Mucosa of descending colon (tissue), 3 donors: ENCODE results near the gene ZW10. TPM values are rescaled to one million over a fixed set of nuclear protein-coding genes. Genes with fewer than 3 reads are reported as not detected.

ENCODE experiments used
- ATAC-seq: fragments of 200-7000 bp; cut with Tn5 transposase; one replicate; pipeline ENCODE4 v1.9.1; 2020; ENCODE audit warnings: mild to moderate bottlenecking, moderate library complexity
- DNase-seq, 3 donors: peaks; one replicate each; pipeline ENCODE4 v3.0.0-alpha.2; 2020
- H3K36me3 ChIP-seq: fragments of 200-600 bp; one replicate; pipeline ENCODE4 v1.8.0; 2021; ENCODE audit warnings: low read depth, mild to moderate bottlenecking
- H3K4me1 ChIP-seq: fragments of 200-600 bp; one replicate; pipeline ENCODE4 v1.8.0; 2021; ENCODE audit warnings: low read depth, mild to moderate bottlenecking
- H3K4me3 ChIP-seq: fragments of 200-600 bp; one replicate; pipeline ENCODE4 v1.8.0; 2021; ENCODE audit warnings: mild to moderate bottlenecking
- H3K9me3 ChIP-seq: fragments of 200-600 bp; one replicate; pipeline ENCODE4 v1.8.0; 2021; ENCODE audit warnings: mild to moderate bottlenecking
- CTCF ChIP-seq: fragments of 200-600 bp; IDR thresholded peaks from one replicate; pipeline ENCODE4 v1.8.0; 2022; ENCODE audit warnings: antibody characterized with exemption, mild to moderate bottlenecking
- intact Hi-C, 2 donors: fragments of 100-400 bp; cut with DNase I in 1 of 2; cut with micrococcal nuclease in 1 of 2; formaldehyde crosslinking; loops; one replicate each; pipeline versions ENCODE4 v1.11.0 to v1.11.1; 2022; cut with DNase I, micrococcal nuclease
- long read RNA-seq, 2 donors: library from polyadenylated mRNA; unstranded; transcript quantifications; one replicate each; pipeline ENCODE4 v2.0.0, GENCODE V29; 2019 to 2021
- total RNA-seq, 3 donors: library from RNA; stranded (reverse); fragmentation: NEBNext Ultra II Directional in 2 of 3; extraction: Animal tissue kit (Norgen Biotek cat#: 25700) in 2 of 3; gene quantifications; one replicate each; pipeline versions ENCODE4 v1.2.1 to v1.2.4, GENCODE V29; 2021 to 2023
- donor health status: DM: no; HTN: no; CAD: no; lungs with moderate emphysema.
- donor health status: DM: no; HTN: no; CAD: no.
- donor health status: DM: no; HTN: yes; CAD: no.

The ZW10 gene
- total RNA-seq: 10 to 100 TPM; 10.5 to 12.3 (median 11.1) TPM
- long read RNA-seq, donor 1, partial matches to known transcripts: 0 of 7 reads
- long read RNA-seq, donor 1, other reads (novel, unspliced or antisense): 3 of 7 reads
- long read RNA-seq, donor 2, partial matches to known transcripts: 1 of 3 reads
- long read RNA-seq, donor 2, other reads (novel, unspliced or antisense): 0 of 3 reads

GRCh38 chr11:113773416-113774173, at the start of gene ZW10:
TSS of gene ZW10 (minus strand) at chr11:113773692. CDS start at chr11:113773666, 26 bp downstream.
- DNase-seq (peak; percentile 97 to 98 (median 98)), ATAC-seq (peak; percentile 99)
- peak; percentile 42 for TF ChIP-seq CTCF
- H3K9me3 ChIP-seq: no peaks in the 10 kb centered on the region
- H3K36me3 ChIP-seq: peaks cover 5% of the 10 kb centered on the region
- peaks cover 11% of the 10 kb centered on the region for H3K4me1 ChIP-seq
- H3K4me3 ChIP-seq: peak within 1 kb of the TSS; percentile 59
- intact Hi-C loops: no loop called here

- Histone ChIP-seq H3K9me3 (no peaks in the 10 kb centered on the region), H3K4me3 (no peak overlapping the region), H3K4me1 (no peaks in the 10 kb centered on the region), H3K36me3 (no peaks in the 10 kb centered on the region)
- intact Hi-C loops: no loop called here
- DNase-seq (no peak), ATAC-seq (no peak)
- no peak for TF ChIP-seq CTCF
Observed at GRCh38 chr11:113818426-113818825, 44.9 kb upstream of the ZW10 start.

GRCh38 chr11:113817626-113818025, 44.1 kb upstream of the ZW10 start:
- Histone ChIP-seq H3K9me3 (no peaks in the 10 kb centered on the region), H3K4me1 (no peaks in the 10 kb centered on the region), H3K4me3 (no peak overlapping the region), H3K36me3 (no peaks in the 10 kb centered on the region)
- DNase-seq (no peak), ATAC-seq (no peak)
- intact Hi-C loops: no loop called here
- TF ChIP-seq CTCF: no peak

- H3K36me3 ChIP-seq: no peaks in the 10 kb centered on the region
- ATAC-seq: no peak
- TF ChIP-seq CTCF: no peak
- H3K9me3 ChIP-seq: no peaks in the 10 kb centered on the region
- H3K4me3 ChIP-seq: no peak overlapping the region
- no peaks in the 10 kb centered on the region for H3K4me1 ChIP-seq
- no peak for DNase-seq
- intact Hi-C loops: no loop called here
Observed at GRCh38 chr11:113817162-113817561, 43.7 kb upstream of the ZW10 start.

GRCh38 chr11:113814181-113814580, 40.7 kb upstream of the ZW10 start:
- Histone ChIP-seq H3K36me3 (no peaks in the 10 kb centered on the region), H3K4me3 (no peak overlapping the region), H3K9me3 (no peaks in the 10 kb centered on the region), H3K4me1 (no peaks in the 10 kb centered on the region)
- intact Hi-C loops: no loop called here
- DNase-seq (no peak), ATAC-seq (no peak)
- TF ChIP-seq CTCF: no peak
